ENCODE data around the gene MORN1. TPM values are rescaled to one million over a fixed set of nuclear protein-coding genes. Genes with fewer than 3 reads are reported as not detected.

Gene MORN1
- total and polyA plus RNA-seq, 3 donors from 2014 or later = 30.4 to 34.5 (median 30.9) TPM

GRCh38 chr1:2304282-2304681, 87.1 kb downstream of the MORN1 start:
- Histone ChIP-seq H3K9me3 (no peaks in the 10 kb centered on the region), H3K27ac (no peak overlapping the region), H3K36me3 (ENCODE audit: low read depth, missing control alignments) (no peaks in the 10 kb centered on the region), H3K4me1 (peaks cover 27% of the 10 kb centered on the region), H3K27me3 (no peaks in the 10 kb centered on the region), H3K4me3 (no peak overlapping the region)
- intact Hi-C loops (cut with DNase I; ENCODE audit: low total_unique reads) = no loop called here
- DNase-seq = no peak
- TF ChIP-seq POLR2A (IDR thresholded peaks at IDR 0.05) = no peak
- no peak for TF ChIP-seq CTCF (IDR thresholded peaks at IDR 0.05)
- 80 to 92% methylated on average over 15 to 22 of the region's 22 CpGs for WGBS, 2 donors

- Histone ChIP-seq H3K36me3 (ENCODE audit: low read depth, missing control alignments) (no peaks in the 10 kb centered on the region), H3K27ac (no peak overlapping the region), H3K27me3 (no peaks in the 10 kb centered on the region), H3K9me3 (no peaks in the 10 kb centered on the region), H3K4me3 (no peak overlapping the region), H3K4me1 (peaks cover 32% of the 10 kb centered on the region)
- intact Hi-C loops (cut with DNase I; ENCODE audit: low total_unique reads) = no loop called here
- DNase-seq = no peak
- WGBS, 2 donors = 93 to 95% methylated on average over 19 to 26 of the region's 26 CpGs
- TF ChIP-seq CTCF (IDR thresholded peaks at IDR 0.05) = no peak
- TF ChIP-seq POLR2A (IDR thresholded peaks at IDR 0.05) = no peak
Measured at GRCh38 chr1:2303781-2304180, 87.6 kb downstream of the MORN1 start.

- no peak overlapping the region for H3K27ac ChIP-seq
- H3K4me1 ChIP-seq = peaks cover 34% of the 10 kb centered on the region
- WGBS, 2 donors = 91 to 92% methylated on average over 26 to 35 of the region's 35 CpGs
- intact Hi-C loops (cut with DNase I; ENCODE audit: low total_unique reads) = no loop called here
- no peaks in the 10 kb centered on the region for H3K36me3 ChIP-seq (ENCODE audit: low read depth, missing control alignments)
- no peaks in the 10 kb centered on the region for H3K9me3 ChIP-seq
- H3K27me3 ChIP-seq = no peaks in the 10 kb centered on the region
- TF ChIP-seq POLR2A (IDR thresholded peaks at IDR 0.05) = no peak
- no peak for TF ChIP-seq CTCF (IDR thresholded peaks at IDR 0.05)
- H3K4me3 ChIP-seq = no peak overlapping the region
- no peak for DNase-seq
Measured at GRCh38 chr1:2303016-2303775, 88.2 kb downstream of the MORN1 start.

GRCh38 chr1:2302292-2302925, 88.9 kb downstream of the MORN1 start:
- TF ChIP-seq CTCF (IDR thresholded peaks at IDR 0.05) = no peak
- intact Hi-C loops (cut with DNase I; ENCODE audit: low total_unique reads) = no loop called here
- H3K36me3 ChIP-seq (ENCODE audit: low read depth, missing control alignments) = no peaks in the 10 kb centered on the region

More at GRCh38 chr1:2302292-2302925, 88.9 kb downstream of the MORN1 start:
- no peaks in the 10 kb centered on the region for H3K9me3 ChIP-seq
- peaks cover 34% of the 10 kb centered on the region for H3K4me1 ChIP-seq
- H3K4me3 ChIP-seq = no peak overlapping the region
- no peak for DNase-seq
- H3K27me3 ChIP-seq = no peaks in the 10 kb centered on the region
- H3K27ac ChIP-seq = no peak overlapping the region
- WGBS, 2 donors = 87 to 100% methylated on average over 2 to 24 of the region's 24 CpGs

Measured in testis (tissue), 3 donors.